ENCODE results near the gene TMEM134. TPM values are rescaled to one million over a fixed set of nuclear protein-coding genes. Genes with fewer than 3 reads are reported as not detected.

Gene TMEM134
- total and polyA plus RNA-seq, 4 donors: 10.2 to 86.9 (median 63.5) TPM

DNA sequence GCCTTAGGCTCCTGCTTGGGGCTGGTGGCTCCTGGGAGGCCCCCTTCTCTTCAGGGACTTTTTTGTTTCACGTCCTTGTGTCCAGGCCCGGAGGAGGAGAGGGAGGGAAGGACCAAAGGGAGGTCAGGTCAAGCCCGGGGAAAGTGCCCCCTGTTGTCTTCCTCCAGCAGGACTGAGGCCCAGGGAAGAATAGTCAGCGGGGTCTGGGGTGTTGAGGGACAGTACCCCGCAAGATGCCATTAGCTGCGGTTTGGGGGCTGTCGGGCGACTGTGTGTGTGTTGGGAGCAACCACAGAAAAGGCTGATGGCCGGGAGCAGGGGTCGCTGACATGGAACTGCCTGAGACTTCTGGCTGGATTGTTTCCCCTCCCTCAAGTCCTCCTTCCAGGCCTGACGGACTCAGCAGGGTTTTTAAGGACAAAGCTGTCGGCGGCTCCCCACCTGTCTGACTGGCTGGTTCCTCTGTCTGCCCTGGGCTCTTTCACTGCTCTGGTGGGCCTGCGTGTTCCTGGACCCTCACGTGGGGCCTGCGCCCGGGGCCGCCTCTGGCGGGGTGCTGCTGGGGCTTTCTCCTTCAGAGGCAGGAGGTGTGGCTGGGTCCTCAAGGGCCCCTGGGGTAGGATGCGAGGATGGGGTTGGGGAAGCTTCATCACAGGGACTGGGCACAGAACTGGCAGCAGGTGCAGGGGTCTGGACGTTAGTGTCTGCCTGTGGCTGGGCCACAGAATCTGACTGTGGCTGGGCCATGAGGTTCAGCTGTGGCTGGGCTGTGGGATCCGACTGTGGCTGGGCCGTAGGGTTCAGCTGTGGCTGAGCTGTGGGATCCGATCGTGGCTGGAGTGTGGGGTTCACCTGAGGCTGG, 18.0 kb downstream of the TMEM134 start:
- H3K27ac ChIP-seq (ENCODE audit: low read depth in 1 of 2, low read length in 2 of 2): no peak overlapping the region
- no peak for TF ChIP-seq CTCF (IDR thresholded peaks at IDR 0.05; ENCODE audit: low read depth, low read length, missing input control)
- no peak for TF ChIP-seq ZBTB33 (IDR thresholded peaks at IDR 0.05)
- no peak for TF ChIP-seq HNF4G (IDR thresholded peaks at IDR 0.05)
- no peak for TF ChIP-seq RAD21 (IDR thresholded peaks at IDR 0.05)
- TF ChIP-seq, protein P1, sequence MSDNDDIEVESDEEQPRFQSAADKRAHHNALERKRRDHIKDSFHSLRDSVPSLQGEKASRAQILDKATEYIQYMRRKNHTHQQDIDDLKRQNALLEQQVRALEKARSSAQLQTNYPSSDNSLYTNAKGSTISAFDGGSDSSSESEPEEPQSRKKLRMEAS (IDR thresholded peaks at IDR 0.05): no peak
- TF ChIP-seq HNF4A (conservative IDR thresholded peaks at IDR 0.05): no peak
- no peak for TF ChIP-seq RXRA (IDR thresholded peaks at IDR 0.05)
- TF ChIP-seq, protein P2, sequence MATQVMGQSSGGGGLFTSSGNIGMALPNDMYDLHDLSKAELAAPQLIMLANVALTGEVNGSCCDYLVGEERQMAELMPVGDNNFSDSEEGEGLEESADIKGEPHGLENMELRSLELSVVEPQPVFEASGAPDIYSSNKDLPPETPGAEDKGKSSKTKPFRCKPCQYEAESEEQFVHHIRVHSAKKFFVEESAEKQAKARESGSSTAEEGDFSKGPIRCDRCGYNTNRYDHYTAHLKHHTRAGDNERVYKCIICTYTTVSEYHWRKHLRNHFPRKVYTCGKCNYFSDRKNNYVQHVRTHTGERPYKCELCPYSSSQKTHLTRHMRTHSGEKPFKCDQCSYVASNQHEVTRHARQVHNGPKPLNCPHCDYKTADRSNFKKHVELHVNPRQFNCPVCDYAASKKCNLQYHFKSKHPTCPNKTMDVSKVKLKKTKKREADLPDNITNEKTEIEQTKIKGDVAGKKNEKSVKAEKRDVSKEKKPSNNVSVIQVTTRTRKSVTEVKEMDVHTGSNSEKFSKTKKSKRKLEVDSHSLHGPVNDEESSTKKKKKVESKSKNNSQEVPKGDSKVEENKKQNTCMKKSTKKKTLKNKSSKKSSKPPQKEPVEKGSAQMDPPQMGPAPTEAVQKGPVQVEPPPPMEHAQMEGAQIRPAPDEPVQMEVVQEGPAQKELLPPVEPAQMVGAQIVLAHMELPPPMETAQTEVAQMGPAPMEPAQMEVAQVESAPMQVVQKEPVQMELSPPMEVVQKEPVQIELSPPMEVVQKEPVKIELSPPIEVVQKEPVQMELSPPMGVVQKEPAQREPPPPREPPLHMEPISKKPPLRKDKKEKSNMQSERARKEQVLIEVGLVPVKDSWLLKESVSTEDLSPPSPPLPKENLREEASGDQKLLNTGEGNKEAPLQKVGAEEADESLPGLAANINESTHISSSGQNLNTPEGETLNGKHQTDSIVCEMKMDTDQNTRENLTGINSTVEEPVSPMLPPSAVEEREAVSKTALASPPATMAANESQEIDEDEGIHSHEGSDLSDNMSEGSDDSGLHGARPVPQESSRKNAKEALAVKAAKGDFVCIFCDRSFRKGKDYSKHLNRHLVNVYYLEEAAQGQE (IDR thresholded peaks at IDR 0.05): no peak
- no peak for TF ChIP-seq NR2F2 (IDR thresholded peaks at IDR 0.05)
- TF ChIP-seq FOXA1 (IDR thresholded peaks at IDR 0.05): no peak
- TF ChIP-seq SP1 (IDR thresholded peaks at IDR 0.05): no peak
- no peak for TF ChIP-seq GABPA (IDR thresholded peaks at IDR 0.05 in 1 of 2, conservative IDR thresholded peaks at IDR 0.05 in 1 of 2)
- TF ChIP-seq FOXA2 (IDR thresholded peaks at IDR 0.05): no peak
- no peak for TF ChIP-seq YY1 (IDR thresholded peaks at IDR 0.05)
- no peak for TF ChIP-seq EGR1 (IDR thresholded peaks at IDR 0.05; ENCODE audit: low read depth in 2 of 2)
- TF ChIP-seq, protein P3, sequence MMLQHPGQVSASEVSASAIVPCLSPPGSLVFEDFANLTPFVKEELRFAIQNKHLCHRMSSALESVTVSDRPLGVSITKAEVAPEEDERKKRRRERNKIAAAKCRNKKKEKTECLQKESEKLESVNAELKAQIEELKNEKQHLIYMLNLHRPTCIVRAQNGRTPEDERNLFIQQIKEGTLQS (IDR thresholded peaks at IDR 0.05): no peak
- TF ChIP-seq TAF1 (conservative IDR thresholded peaks at IDR 0.05): no peak
- 93% methylated on average over 25 of the region's 25 CpGs for WGBS

More for the DNA sequence above, 18.0 kb downstream of the TMEM134 start:
- Histone ChIP-seq H3K4me3 (ENCODE audit: low read depth in 1 of 3, low read length in 3 of 3) (no peak overlapping the region), H3K27me3 (ENCODE audit: control insufficient read depth in 4 of 4, insufficient read depth in 4 of 4, low read length in 3 of 4) (no peaks in the 10 kb centered on the region), H3K4me1 (ENCODE audit: control insufficient read depth in 4 of 4, insufficient read depth in 4 of 4, low read length in 3 of 4) (peaks cover 0 to 12% (median 6%) of the 10 kb centered on the region in 4 donors), H3K9me3 (ENCODE audit: control insufficient read depth in 4 of 4, low read length in 3 of 4) (no peaks in the 10 kb centered on the region), H3K9ac (ENCODE audit: low read depth in 1 of 2, low read length in 2 of 2) (no peak overlapping the region), H3K36me3 (ENCODE audit: control insufficient read depth in 4 of 4, insufficient read depth in 3 of 4, low read depth in 1 of 4, low read length in 3 of 4) (no peaks in the 10 kb centered on the region)
- DNase-seq (ENCODE audit: low spot score): no peak
